GM12801 (cell line): ENCODE results near the gene FHDC1.

Experiments
- CTCF ChIP-seq: IDR thresholded peaks from one replicate; pipeline ENCODE4 v1.5.1; 2011; ENCODE audit warnings: control low read depth; ENCODE audit not compliant: insufficient read length; ENCODE audit errors: extremely low read depth

The FHDC1 gene

GRCh38 chr4:152988721-152989553 lies 52.8 kb downstream of the FHDC1 start:
- TF ChIP-seq CTCF = no peak

GRCh38 chr4:152989554-152989970 lies 53.4 kb downstream of the FHDC1 start:
- TF ChIP-seq CTCF = no peak

GRCh38 chr4:152990471-152991131 lies 54.5 kb downstream of the FHDC1 start:
- no peak for TF ChIP-seq CTCF

GRCh38 chr4:152991398-152991797 lies 55.3 kb downstream of the FHDC1 start:
- TF ChIP-seq CTCF = no peak

- no peak for TF ChIP-seq CTCF
These were observed 55.9 kb downstream of the FHDC1 start for GRCh38 chr4:152992027-152992426.

GRCh38 chr4:152992466-152992865 lies 56.3 kb downstream of the FHDC1 start:
- no peak for TF ChIP-seq CTCF

GRCh38 chr4:152994038-152994437 lies 57.9 kb downstream of the FHDC1 start:
- TF ChIP-seq CTCF = no peak
